OCI-LY7 (cell line): ENCODE data around the gene ARRDC2. TPM values are rescaled to one million over a fixed set of nuclear protein-coding genes. Genes with fewer than 3 reads are reported as not detected.

ENCODE experiments used
- BruUV-seq: library from RNA; stranded (reverse); fragments of 400-500 nt; replicated peaks from 2 replicates; lab custom pipeline; 2021; lab: Mats Ljungman, UMichigan
- CTCF ChIA-PET: fragments of 300-600 bp; sonication (Branson Sonifier 250); formaldehyde crosslinking; loops from one replicate; lab custom pipeline; 2022; ENCODE audit warnings: antibody characterized with exemption; ENCODE audit not compliant: unreplicated experiment; lab: Charles Lee
- POLR2A ChIA-PET: fragments of 300-600 bp; sonication (Branson Sonifier 250); formaldehyde crosslinking; loops from one replicate; lab custom pipeline; 2022; ENCODE audit warnings: antibody characterized with exemption; lab: Charles Lee
- DNase-seq: peaks from one replicate; pipeline ENCODE4 v3.0.0-alpha.2; 2015; ENCODE audit warnings: low spot score
- H2AFZ ChIP-seq: fragments of 200-600 bp; sonication (generic), shearing (Covaris generic); 2 replicates; pipeline ENCODE4 v1.6.1; 2014; ENCODE audit warnings: mild to moderate bottlenecking, antibody characterized with exemption, low read length, moderate library complexity
- H3K27ac ChIP-seq: fragments of 200-600 bp; sonication (generic); 2 replicates; pipeline ENCODE4 v1.5.1; 2014; ENCODE audit warnings: mixed run types, low read depth, mild to moderate bottlenecking, moderate library complexity, low read length, inconsistent platforms; ENCODE audit not compliant: poor library complexity, severe bottlenecking
- H3K36me3 ChIP-seq: fragments of 200-600 bp; sonication (generic); 2 replicates; pipeline ENCODE4 v1.6.1; 2014; ENCODE audit warnings: mild to moderate bottlenecking, antibody characterized with exemption, low read length, moderate library complexity, mixed read lengths; ENCODE audit not compliant: insufficient read depth
- H3K4me1 ChIP-seq: fragments of 200-600 bp; sonication (generic); 2 replicates; pipeline ENCODE4 v1.5.1; 2014; ENCODE audit warnings: mild to moderate bottlenecking, low read length; ENCODE audit not compliant: insufficient read depth, poor library complexity, severe bottlenecking
- H3K4me2 ChIP-seq: fragments of 200-600 bp; sonication (generic); 2 replicates; pipeline ENCODE4 v1.6.1; 2014; ENCODE audit warnings: mild to moderate bottlenecking, low read length
- H3K4me3 ChIP-seq: fragments of 200-600 bp; sonication (generic); 2 replicates; pipeline ENCODE4 v1.5.1; 2014; ENCODE audit warnings: mild to moderate bottlenecking, low read depth, low read length; ENCODE audit not compliant: poor library complexity, severe bottlenecking
- H3K79me2 ChIP-seq: fragments of 200-600 bp; sonication (generic); 2 replicates; pipeline ENCODE4 v1.6.1; 2016; ENCODE audit warnings: low read depth, mild to moderate bottlenecking, low read length, moderate library complexity, mixed read lengths; ENCODE audit not compliant: insufficient read depth
- H3K9me2 ChIP-seq: fragments of 200-600 bp; sonication (generic); 2 replicates; pipeline ENCODE4 v1.6.1; 2016; ENCODE audit warnings: mild to moderate bottlenecking, low read length, mixed read lengths; ENCODE audit not compliant: insufficient read depth
- H3K9me3 ChIP-seq: fragments of 200-600 bp; sonication (generic); 2 replicates; pipeline ENCODE4 v1.6.1; 2014; ENCODE audit warnings: mild to moderate bottlenecking, mixed run types, low read length, mixed read lengths
- H4K20me1 ChIP-seq: fragments of 200-600 bp; sonication (generic); 2 replicates; pipeline ENCODE4 v1.6.1; 2014; ENCODE audit warnings: mild to moderate bottlenecking, antibody characterized with exemption, low read length, moderate library complexity, mixed read lengths; ENCODE audit not compliant: insufficient read depth
- CTCF ChIP-seq: fragments of 200-600 bp; sonication (generic); conservative IDR thresholded peaks from 2 replicates; pipeline ENCODE4 v1.5.1; 2014; ENCODE audit warnings: mild to moderate bottlenecking, antibody characterized with exemption, low read length, moderate library complexity, mixed read lengths
- EZH2phosphoT487 ChIP-seq: fragments of 200-600 bp; sonication (generic); IDR thresholded peaks from 2 replicates; pipeline ENCODE4 v1.6.1; 2018; ENCODE audit warnings: low read depth, borderline replicate concordance, mild to moderate bottlenecking, mixed run types, antibody characterized with exemption, low read length, moderate library complexity, mixed read lengths
- intact Hi-C: fragments of 100-400 bp; cut with micrococcal nuclease; formaldehyde crosslinking; loops from one replicate; pipeline ENCODE4 v1.10.0; 2022; ENCODE audit not compliant: unreplicated experiment
- total RNA-seq, 2 experiments: library from RNA; depleted of rRNA in 1 of 2; stranded (reverse); fragments of >200 nt in 1 of 2; shearing (Covaris generic) in 1 of 2; gene quantifications; 2 replicates each; pipeline ENCODE4 v1.2.3, GENCODE V29; 2014 to 2022

The ARRDC2 gene
- total RNA-seq, 2 experiments from 2014 or later: 30.7 TPM

- Histone ChIP-seq H3K36me3 (peaks cover 31% of the 10 kb centered on the region), H3K27ac (no peak overlapping the region), H3K9me3 (no peaks in the 10 kb centered on the region), H2AFZ (no peak overlapping the region), H3K79me2 (no peaks in the 10 kb centered on the region), H3K4me3 (no peak overlapping the region), H4K20me1 (no peaks in the 10 kb centered on the region), H3K4me1 (peaks cover 4% of the 10 kb centered on the region), H3K4me2 (no peak overlapping the region), H3K9me2 (no peaks in the 10 kb centered on the region)
- POLR2A ChIA-PET: interaction anchor here (0.6 kb wide), 1 partner anchor 14 kb away, joined by 3 read pairs; no protein-coding TSS in a partner anchor
- TF ChIP-seq CTCF (no peak), EZH2phosphoT487 (no peak)
- no TSS peak for BruUV-seq
- no peak for DNase-seq
- intact Hi-C loops: no loop called here
- CTCF ChIA-PET: no interaction called here
Observed at GRCh38 chr19:18016209-18016910, 8.4 kb downstream of the ARRDC2 start.

GRCh38 chr19:18017275-18018083 is 9.5 kb downstream of the ARRDC2 start:
- intact Hi-C loops: no loop called here
- H3K9me3 ChIP-seq: no peaks in the 10 kb centered on the region
- BruUV-seq: no TSS peak
- CTCF ChIA-PET: no interaction called here
- H3K27ac ChIP-seq: no peak overlapping the region
- no peak for DNase-seq
- no peaks in the 10 kb centered on the region for H3K9me2 ChIP-seq
- no peak overlapping the region for H3K4me2 ChIP-seq
- H3K4me1 ChIP-seq: peaks cover 9% of the 10 kb centered on the region
- POLR2A ChIA-PET: no interaction called here
- H3K4me3 ChIP-seq: no peak overlapping the region
- no peaks in the 10 kb centered on the region for H4K20me1 ChIP-seq
- peaks cover 25% of the 10 kb centered on the region for H3K36me3 ChIP-seq
- TF ChIP-seq CTCF (no peak), EZH2phosphoT487 (no peak)
- H3K79me2 ChIP-seq: peaks cover 3% of the 10 kb centered on the region; the same call in 1 of the 2 replicates
- no peak overlapping the region for H2AFZ ChIP-seq
